ENCODE data around the gene NUDT1. TPM values are rescaled to one million over a fixed set of nuclear protein-coding genes. Genes with fewer than 3 reads are reported as not detected.

NUDT1 gene
- polyA plus RNA-seq, 3 donors = 11.7 to 26.1 (median 17.9) TPM

DNA sequence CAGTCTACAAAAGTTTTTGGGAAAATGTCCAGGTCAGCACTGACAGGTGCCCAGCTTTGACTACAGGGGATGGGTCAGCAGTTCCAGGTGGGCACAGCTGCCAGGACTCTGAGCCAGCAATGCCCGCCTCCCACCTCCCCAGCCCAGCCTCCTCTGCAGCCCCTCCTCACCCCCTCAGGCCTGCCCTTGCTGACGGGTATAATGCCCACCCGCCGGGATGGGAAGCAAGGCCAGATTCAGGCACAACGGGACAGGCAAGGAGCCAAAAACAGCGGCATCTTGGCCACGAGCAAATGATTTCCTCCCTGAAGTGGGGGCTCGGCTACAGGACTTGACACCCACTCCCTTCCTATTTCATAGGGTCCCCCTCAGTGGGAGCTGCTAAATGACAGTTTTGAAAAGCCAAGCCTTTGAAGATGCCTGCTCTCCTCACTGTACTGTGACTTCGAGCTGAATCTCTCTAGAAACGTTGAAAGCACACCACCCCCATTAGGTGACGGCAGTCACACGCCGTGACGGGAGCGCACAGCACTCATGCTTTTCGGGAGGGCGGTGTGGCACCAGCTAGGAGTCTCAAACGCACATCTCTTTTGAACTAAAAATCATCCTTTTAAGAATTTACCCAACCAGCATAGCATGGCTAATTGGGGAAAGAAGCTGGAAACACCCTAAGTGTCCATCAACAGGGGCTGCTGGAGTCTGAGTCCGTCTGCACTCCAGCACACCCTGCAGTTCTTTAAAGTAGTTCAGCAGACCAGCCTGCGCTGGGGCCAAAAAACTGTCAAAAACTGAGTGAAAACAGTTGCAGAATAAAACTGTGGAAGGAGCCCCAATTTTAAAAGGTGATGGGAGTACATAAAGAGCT is 38.9 kb upstream of the NUDT1 start:
- H3K27ac ChIP-seq (ENCODE audit: low read depth, low read length) = no peak overlapping the region

DNA sequence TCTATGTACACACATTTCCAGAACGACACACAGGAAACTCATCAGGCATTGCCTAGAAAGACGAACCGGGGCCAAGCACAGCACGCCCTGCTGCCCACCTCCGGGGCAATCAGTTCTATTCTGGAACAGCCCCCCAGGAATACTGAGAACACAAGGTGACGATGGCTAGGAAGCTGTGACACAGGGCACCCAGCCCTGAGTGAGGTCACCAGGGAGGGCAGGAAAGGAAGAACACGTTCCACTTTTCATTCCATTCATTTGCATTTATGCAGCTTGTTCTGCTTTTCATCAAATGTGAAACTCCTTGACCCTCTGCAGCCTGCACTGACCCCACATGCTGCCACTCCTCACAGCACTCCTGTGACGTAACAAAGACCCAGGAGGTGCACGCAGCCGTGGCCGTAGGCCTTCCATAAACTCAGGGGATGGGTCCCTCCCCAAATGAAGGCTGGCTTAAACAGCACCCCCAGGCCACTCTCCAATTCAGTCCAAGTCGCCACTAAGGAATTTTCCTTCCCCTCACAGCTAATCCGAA is 38.2 kb upstream of the NUDT1 start:
- H3K27ac ChIP-seq (ENCODE audit: low read depth, low read length) = no peak overlapping the region
- 55 to 79% (median 64%) methylated on average over 13 of the region's 13 CpGs for WGBS, 3 donors

More for the DNA sequence above, 38.9 kb upstream of the NUDT1 start:
- 81 to 86% (median 82%) methylated on average over 20 of the region's 20 CpGs for WGBS, 3 donors

DNA sequence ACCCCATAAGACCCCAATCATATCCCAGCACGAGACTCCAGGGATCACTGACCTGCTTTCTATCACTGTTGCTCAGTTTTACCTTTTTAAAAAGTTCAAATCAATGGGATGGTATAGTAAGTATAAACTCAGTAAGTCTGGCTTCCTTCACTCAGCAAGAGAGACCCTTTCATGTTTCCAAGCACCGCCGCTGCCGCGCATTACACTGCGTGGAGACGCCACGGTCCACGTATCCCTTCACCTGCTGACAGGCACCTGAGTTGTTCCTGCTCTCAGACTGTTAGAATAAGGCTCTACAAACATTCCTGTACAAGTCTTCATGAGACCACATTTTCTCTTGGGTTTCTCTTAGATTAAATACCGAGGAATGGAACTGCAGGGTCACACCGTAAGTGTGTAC is 37.6 kb upstream of the NUDT1 start:
- WGBS, 3 donors = 92 to 97% (median 96%) methylated on average over 11 of the region's 11 CpGs
- H3K27ac ChIP-seq (ENCODE audit: low read depth, low read length) = no peak overlapping the region

DNA sequence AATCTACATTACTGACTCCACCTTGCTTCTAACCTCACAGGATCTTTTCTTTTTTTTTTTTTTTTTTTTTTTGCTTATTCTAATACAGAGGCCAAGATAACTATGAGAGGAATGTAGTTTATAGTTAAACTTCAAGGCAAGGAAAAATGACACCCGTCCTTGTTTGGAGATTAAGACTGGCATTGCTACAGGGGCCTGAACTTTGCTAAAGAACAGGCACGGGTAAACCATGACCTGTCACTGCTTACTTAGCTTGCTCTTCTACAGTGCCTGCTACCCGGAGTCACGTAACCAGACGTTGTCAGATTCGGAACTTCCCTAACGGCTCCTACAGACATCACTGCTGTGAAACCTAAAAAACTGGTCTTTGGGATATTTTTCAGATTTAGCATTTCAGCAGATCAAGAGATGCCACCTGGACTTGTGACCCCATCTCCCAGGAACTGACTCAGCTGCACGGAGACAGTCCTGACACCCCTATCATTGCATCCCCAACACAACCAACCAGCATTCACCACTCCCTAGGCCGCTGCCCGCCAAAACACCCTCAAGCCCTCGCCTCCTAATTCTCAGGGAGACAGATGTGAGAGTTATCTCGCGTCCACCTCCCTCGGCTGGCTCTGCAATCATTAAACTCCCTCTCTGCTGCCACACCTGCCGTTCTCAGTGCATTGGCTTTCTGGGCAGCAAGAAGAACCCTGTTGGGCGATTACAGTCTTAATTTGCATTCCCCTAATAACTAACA is 36.8 kb upstream of the NUDT1 start:
- WGBS, 3 donors = 87 to 91% (median 89%) methylated on average over 16 of the region's 16 CpGs
- H3K27ac ChIP-seq (ENCODE audit: low read depth, low read length) = no peak overlapping the region

DNA sequence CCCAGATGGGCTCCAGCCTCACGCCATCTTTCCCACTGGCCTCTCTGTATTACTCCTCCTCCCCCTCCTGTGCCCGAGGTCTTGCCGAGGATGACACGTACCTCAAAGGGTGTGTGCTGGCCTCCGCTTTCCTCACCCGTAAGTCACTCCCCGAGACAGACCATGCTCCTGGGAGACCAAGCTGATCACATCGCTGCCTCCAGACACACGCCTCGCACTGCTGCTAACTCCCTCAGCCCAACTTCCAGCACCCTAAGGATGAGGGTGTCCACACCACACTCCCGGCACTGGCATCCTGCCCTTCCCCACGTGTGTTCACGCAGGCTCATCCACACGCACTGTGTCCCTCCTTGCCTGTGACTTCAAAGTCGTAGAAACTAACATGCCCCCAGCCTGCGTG is 33.3 kb upstream of the NUDT1 start:
- 91 to 92% (median 91%) methylated on average over 16 of the region's 16 CpGs for WGBS, 3 donors
- no peak overlapping the region for H3K27ac ChIP-seq (ENCODE audit: low read depth, low read length)

DNA sequence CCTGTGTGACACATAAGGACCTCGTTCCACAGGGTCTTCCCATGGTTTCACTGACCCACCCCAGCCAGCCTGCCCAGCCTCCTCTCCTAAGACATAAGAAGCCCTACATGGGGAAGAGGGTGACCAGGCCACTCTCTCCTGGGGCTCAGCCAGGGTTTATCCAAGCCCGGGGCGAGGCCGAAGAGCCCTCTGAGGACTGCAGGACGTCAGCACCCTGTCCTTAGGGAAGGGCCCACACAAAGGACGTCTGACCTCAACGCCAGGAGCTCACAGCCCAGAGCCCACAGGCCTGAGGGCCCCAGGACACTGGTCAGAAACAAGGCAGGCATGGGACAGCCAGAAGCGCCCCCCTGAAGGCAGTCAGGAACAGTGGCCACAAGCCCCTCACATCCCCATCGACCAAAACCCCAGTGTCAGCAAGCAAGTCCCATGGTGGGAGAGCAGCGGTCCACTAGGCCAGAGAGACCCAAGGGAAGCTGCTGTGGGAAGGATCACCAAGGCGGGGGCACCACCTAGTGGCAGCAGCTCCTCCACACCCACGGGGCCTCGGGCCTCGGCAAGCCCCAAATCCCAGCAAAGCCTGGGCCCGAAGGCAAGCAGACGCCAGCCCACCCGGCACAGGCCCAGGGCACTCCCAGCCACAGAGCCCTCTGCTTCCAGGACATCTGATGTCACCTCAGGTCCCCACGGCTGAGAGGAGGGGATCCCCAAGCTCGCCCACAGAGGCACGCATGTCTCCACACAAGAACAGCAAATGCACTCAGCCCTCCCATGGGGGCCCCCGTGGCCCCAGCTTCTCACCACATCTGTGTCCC is 32.7 kb upstream of the NUDT1 start:
- 57 to 65% (median 64%) methylated on average over 18 to 21 of the region's 21 CpGs for WGBS, 3 donors
- H3K27ac ChIP-seq (ENCODE audit: low read depth, low read length) = no peak overlapping the region

DNA sequence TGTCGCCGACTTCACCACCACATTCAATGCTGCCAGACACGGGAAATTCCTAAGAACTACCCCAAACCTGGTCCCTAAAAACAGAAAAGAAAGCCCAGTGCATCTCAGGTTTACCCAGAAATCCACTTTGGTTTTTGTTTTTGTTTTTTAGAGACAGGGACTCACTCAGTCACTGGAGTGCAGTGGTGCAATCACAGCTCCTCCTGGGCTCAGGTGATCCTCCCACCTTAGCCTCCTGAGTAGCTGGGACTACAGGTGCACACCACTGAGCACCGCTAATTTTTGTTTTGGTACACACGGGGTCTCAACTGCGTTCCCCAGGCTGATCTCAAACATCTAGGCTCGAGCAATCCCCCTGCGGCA is 32.1 kb upstream of the NUDT1 start:
- H3K27ac ChIP-seq (ENCODE audit: low read depth, low read length) = no peak overlapping the region
- WGBS, 3 donors = 77 to 91% (median 88%) methylated on average over 8 of the region's 8 CpGs

DNA sequence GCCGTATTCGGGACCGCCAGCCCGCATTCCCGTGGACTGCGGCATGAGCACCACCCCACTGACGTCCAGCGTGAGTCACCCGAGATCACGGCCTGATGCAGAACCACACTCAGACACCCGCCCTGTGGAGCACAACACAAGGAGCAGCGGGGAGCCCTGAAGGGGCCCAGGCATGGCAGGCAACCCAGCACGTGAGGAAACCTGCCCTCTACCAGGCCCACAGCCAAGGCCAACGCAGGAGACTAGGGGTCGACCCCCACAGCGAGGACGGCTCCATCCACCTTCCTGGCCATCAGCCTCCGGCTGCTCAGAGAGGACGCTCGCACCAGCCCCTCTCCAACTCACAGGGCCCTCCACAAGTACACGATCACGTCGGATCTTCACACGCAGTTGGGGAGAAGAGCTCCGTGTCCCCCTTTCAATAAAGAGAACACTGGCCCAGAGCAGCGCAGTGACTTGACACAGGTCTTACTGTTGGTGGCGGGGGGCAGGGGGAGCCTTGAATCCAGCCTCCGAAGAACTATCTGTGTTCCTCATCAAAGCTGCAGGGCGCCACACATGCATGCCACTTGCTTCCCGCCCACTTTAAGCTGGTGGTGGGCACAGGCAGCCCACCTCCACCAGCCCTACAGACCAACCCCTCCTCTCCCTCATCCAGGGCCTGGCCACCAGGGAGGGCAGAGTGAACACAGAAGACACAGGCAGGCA is 31.3 kb upstream of the NUDT1 start:
- no peak overlapping the region for H3K27ac ChIP-seq (ENCODE audit: low read depth, low read length)
- 91 to 97% (median 95%) methylated on average over 30 of the region's 30 CpGs for WGBS, 3 donors

DNA sequence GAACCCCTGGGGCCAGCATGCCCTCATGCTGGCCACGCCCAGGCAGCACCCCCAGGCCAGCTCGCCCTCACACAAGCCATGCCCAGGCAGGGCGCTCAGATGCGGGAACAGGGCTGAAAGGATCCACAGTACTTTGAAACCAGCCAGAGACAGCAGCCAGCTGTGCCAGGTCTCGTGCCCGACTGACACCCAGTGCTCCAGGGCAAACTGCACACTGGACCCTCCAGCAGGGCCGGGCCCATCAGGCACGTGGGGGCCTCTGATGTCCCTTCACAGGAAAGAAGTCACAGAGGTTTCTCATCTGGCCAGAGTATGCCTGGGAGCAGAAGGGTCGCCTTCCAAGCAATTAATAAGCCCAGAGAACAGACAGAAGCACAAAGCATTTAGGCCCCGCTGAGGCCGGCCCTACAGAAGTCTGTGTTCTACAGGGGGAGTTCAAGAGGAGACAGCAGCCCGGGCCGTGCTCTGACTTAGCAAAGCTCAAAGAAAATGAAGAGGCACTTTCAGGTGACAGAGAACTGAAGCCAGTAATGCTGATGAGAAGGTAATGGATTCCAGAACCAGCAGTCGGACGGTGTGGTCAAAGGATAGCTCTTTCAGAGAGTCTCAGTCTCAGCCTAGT is 30.7 kb upstream of the NUDT1 start:
- no peak overlapping the region for H3K27ac ChIP-seq (ENCODE audit: low read depth, low read length)
- 86 to 93% (median 91%) methylated on average over 15 of the region's 15 CpGs for WGBS, 3 donors

DNA sequence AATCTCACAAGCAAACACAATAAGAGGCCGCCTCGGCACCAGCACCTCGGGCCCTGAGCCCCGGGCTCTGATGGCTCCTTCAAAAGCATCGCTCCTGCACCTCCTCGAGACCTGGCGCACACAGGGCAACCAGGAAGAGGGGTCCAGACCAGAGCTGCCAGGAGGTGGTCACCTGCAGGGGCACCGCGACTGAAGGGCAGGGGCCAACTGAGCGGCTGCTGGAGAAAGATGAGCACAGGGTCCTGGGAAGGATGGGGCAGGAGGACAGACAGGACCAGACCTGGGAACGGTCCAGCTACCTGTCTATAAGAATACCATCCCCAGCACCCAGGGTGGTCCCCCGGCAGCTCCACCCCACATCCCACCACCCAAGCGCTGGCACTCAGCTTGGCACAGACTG is 30.1 kb upstream of the NUDT1 start:
- no peak overlapping the region for H3K27ac ChIP-seq (ENCODE audit: low read depth, low read length)
- WGBS, 3 donors = 96% methylated on average over 13 of the region's 13 CpGs

DNA sequence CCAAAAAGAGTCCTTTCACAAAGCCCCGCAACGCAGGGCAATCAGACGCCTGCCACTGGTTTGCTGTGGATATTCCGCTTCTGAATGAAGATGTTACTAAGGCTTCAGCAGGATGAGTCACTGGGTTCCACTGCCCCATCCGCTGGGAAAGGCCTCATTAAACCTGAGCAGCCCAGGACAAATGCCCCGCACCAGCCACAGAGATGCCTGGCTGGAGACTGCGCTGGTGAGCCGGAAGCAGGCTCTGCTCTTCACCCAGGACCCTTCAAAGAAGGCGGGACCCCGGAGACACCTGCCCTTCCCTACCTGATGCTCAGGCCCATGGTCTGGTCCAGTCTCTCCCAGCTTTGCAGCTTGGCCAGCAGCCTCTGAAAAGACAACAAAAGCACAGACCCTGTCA is 29.1 kb upstream of the NUDT1 start:
- 95 to 98% (median 98%) methylated on average over 10 of the region's 10 CpGs for WGBS, 3 donors
- no peak overlapping the region for H3K27ac ChIP-seq (ENCODE audit: low read depth, low read length)

DNA sequence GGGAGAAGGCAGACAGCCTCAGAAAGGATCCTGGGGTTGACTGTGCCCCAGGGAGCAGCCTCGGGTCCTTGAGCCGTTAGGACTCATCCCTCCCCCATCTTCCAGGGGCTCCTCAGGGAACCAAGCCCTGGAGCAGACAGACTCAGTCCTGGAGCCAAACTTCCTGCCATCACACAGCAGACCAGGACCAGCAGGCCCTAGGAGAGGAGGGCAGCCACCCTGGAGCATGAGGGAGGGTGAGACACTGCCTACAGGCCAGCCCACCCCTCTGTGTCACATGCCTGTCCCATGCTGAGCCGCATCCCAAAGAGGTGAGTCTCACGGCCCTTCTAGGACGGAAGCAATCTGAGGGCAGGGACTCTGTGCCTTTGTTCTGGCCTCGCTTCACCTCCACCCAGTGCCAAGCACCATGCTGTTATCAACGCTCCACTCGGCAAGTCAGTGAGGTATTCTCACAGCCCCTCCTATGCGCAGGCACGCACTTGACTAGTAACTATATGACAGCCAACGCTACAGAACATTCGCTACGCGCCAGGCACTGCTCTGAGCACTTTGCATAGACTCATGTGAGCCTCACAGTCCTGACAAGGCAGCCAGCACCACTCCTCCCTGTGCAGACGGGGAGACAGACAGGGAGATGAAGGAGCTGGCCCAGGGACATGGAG is 28.3 kb upstream of the NUDT1 start:
- WGBS, 3 donors = 91 to 97% (median 93%) methylated on average over 15 of the region's 15 CpGs
- no peak overlapping the region for H3K27ac ChIP-seq (ENCODE audit: low read depth, low read length)

DNA sequence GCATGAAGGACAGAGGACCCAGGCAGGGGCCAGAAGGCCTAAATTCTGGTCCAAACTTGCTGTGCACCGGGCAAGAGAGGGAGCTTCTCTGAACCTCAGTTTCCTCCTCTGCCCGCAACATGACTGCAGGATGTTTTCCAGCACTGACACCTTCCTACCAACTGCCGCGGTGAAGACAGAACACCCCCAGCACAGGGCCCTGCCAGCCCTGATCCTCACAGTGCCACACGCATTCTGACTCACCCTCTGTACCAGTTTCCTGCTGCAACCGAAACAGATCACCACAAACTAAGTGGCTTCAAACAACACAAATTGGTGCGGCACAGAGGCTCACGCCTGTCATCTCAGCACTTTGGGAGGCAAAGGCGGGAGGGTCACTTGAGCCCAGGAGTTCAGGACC is 27.4 kb upstream of the NUDT1 start:
- H3K27ac ChIP-seq (ENCODE audit: low read depth, low read length) = no peak overlapping the region
- 74 to 91% (median 79%) methylated on average over 9 of the region's 9 CpGs for WGBS, 3 donors

DNA sequence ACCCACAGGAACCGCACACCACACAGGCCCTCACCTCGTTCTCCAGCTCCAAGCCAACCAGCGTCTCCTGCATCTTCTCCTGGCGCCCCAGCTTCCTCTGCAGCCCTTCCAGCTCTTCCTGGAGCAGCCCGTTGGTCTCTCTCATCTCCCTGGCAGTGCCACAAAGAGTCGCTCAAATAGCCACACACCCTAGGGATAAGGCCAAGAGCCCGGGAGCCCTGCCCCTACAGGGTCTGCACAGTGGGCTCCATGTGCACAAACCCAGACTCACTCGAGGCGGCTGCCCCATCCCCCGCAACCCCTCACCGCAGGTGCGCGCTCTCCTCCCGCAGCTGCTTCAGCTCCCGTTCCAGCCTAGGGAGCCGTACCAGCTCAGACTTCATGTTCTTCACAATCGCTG is 26.2 kb upstream of the NUDT1 start:
- 92 to 93% (median 92%) methylated on average over 16 to 17 of the region's 17 CpGs for WGBS, 3 donors

DNA sequence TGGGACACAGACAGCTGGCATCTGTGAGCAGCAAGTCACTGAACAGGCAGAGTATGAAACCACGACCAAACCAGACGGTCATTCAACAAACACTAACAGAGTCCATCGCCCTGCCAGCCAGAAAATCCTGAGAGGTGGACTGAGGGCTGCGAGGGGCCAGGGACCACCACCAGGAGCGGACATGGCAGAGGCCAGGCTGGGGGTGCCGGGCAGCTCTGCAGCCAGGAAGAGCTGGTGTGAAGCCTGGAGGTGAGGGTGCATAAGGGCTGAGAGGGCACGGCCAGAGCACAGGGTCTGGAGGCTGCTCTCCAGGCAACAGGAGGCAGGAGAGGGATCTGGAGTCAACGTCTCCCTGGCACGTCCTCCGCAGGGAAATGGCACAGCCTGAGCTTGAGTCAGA is 24.8 kb upstream of the NUDT1 start:
- WGBS, 3 donors = 86 to 93% (median 86%) methylated on average over 10 of the region's 10 CpGs
- no peak overlapping the region for H3K27ac ChIP-seq (ENCODE audit: low read depth, low read length)

More for the DNA sequence above, 26.2 kb upstream of the NUDT1 start:
- no peak overlapping the region for H3K27ac ChIP-seq (ENCODE audit: low read depth, low read length)

DNA sequence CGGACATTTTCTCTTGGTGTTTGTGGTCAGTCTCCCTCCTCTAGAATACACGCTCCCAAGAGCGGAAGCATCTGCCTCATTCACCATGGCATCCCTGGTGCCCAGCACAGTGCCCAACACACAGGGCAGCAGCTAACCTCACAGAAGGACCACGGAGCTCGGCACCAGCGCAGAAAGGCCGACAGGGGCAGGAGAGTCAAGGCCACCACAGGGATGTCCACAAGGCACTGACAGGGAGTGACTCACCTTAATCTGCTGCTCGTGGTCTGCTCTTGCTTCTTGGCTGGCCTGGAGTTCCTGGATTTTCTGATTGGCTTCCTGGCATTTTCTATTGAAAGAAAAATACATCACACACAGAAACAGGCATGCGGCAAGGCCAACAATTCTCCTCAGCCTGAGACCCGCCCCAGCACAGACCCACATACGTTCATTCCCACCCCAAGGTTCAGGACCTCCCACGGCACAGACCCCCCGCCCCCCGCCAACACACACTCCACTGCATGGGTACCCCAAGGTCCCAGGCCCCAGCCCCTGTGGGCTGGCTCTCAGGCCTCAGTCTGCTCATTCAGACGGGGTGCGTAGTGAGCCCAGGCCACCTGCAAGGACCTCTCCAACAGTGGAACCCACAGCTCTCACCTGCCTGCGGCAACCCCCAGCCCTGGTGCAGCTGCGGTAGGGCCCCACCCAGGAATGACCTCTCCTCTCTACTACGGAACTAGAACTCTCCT is 24.1 kb upstream of the NUDT1 start:
- WGBS, 3 donors = 88 to 92% (median 90%) methylated on average over 19 of the region's 19 CpGs
- H3K27ac ChIP-seq (ENCODE audit: low read depth, low read length) = no peak overlapping the region

DNA sequence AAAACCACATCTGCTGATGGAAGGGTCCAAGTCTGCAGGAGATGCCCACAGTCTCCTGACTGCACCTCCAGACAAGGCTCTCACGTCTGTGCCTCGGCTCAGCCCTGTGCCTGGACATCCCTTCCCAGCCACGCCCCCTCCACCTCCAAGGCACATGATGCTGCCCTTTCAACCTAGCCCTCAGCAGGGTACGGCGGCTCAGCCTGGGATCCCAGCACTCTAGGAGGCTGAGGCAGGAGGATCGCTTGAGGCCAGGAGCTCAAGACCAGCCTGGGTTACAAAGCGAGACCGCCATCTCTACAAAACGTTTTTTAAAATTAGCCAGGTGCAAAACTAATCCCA is 23.6 kb upstream of the NUDT1 start:
- WGBS, 3 donors = 89 to 96% (median 95%) methylated on average over 9 of the region's 9 CpGs
- no peak overlapping the region for H3K27ac ChIP-seq (ENCODE audit: low read depth, low read length)
